ENCODE measurements around the gene RPL28.

Gene RPL28

GRCh38 chr19:55441319-55441691 lies 55.6 kb downstream of the RPL28 start:
- Histone ChIP-seq H3K4me2 (ENCODE audit: low read length) (no peak overlapping the region), H3K18ac (ENCODE audit: low read length) (no peak overlapping the region), H3K27ac (ENCODE audit: low read depth, low read length) (no peak overlapping the region), H4K8ac (ENCODE audit: low read depth, low read length) (no peak overlapping the region), H3K14ac (ENCODE audit: low read length) (no peak overlapping the region), H3K4me3 (ENCODE audit: low read depth, low read length) (no peak overlapping the region), H3K4ac (ENCODE audit: low read depth, low read length) (no peak overlapping the region), H3K79me1 (ENCODE audit: low read length) (no peaks in the 10 kb centered on the region), H3K9me3 (ENCODE audit: insufficient read depth, low read depth, low read length) (peaks cover 16% of the 10 kb centered on the region), H2BK120ac (ENCODE audit: insufficient read depth, low read length, poor library complexity) (no peak overlapping the region), H3K9ac (ENCODE audit: low read length) (no peak overlapping the region), H2BK12ac (ENCODE audit: low read length) (no peak overlapping the region), H3K36me3 (ENCODE audit: control insufficient read depth in 1 of 2, insufficient read depth in 2 of 2, low read length in 2 of 2) (no peaks in the 10 kb centered on the region), H3K27me3 (ENCODE audit: insufficient read depth, low read length) (peaks cover 51% of the 10 kb centered on the region), H3K79me2 (ENCODE audit: control insufficient read depth, insufficient read depth, low read length, poor library complexity) (no peaks in the 10 kb centered on the region), H3K23ac (ENCODE audit: low read length) (no peak overlapping the region), H2BK5ac (ENCODE audit: low read depth, low read length, poor library complexity) (no peak overlapping the region), H2AFZ (ENCODE audit: insufficient read depth, low read length, poor library complexity) (no peak overlapping the region), H3K4me1 (ENCODE audit: control insufficient read depth in 1 of 2, insufficient read depth in 2 of 2, low read length in 2 of 2) (no peaks in the 10 kb centered on the region), H2AK5ac (ENCODE audit: low read length) (no peak overlapping the region), H4K91ac (ENCODE audit: low read depth, low read length) (no peak overlapping the region), H4K12ac (ENCODE audit: low read depth, low read length) (no peak overlapping the region)
- DNase-seq = no peak
- WGBS (ENCODE audit: extremely low coverage, insufficient coverage, insufficient read length) = no CpG with 5 or more reads among the region's 21 CpGs

GRCh38 chr19:55441692-55442321 lies 56.1 kb downstream of the RPL28 start:
- Histone ChIP-seq H2BK12ac (ENCODE audit: low read length) (no peak overlapping the region), H3K27me3 (ENCODE audit: insufficient read depth, low read length) (peaks cover 51% of the 10 kb centered on the region), H3K4me1 (ENCODE audit: control insufficient read depth in 1 of 2, insufficient read depth in 2 of 2, low read length in 2 of 2) (no peaks in the 10 kb centered on the region), H3K4me2 (ENCODE audit: low read length) (no peak overlapping the region), H3K4ac (ENCODE audit: low read depth, low read length) (no peak overlapping the region), H4K12ac (ENCODE audit: low read depth, low read length) (no peak overlapping the region), H3K4me3 (ENCODE audit: low read depth, low read length) (no peak overlapping the region), H2AFZ (ENCODE audit: insufficient read depth, low read length, poor library complexity) (no peak overlapping the region), H2AK5ac (ENCODE audit: low read length) (no peak overlapping the region), H3K23ac (ENCODE audit: low read length) (no peak overlapping the region), H4K91ac (ENCODE audit: low read depth, low read length) (no peak overlapping the region), H3K18ac (ENCODE audit: low read length) (no peak overlapping the region), H3K79me1 (ENCODE audit: low read length) (no peaks in the 10 kb centered on the region), H3K9me3 (ENCODE audit: insufficient read depth, low read depth, low read length) (peaks cover 16% of the 10 kb centered on the region), H3K27ac (ENCODE audit: low read depth, low read length) (no peak overlapping the region), H3K9ac (ENCODE audit: low read length) (no peak overlapping the region), H2BK120ac (ENCODE audit: insufficient read depth, low read length, poor library complexity) (no peak overlapping the region), H3K79me2 (ENCODE audit: control insufficient read depth, insufficient read depth, low read length, poor library complexity) (no peaks in the 10 kb centered on the region), H3K14ac (ENCODE audit: low read length) (no peak overlapping the region), H3K36me3 (ENCODE audit: control insufficient read depth in 1 of 2, insufficient read depth in 2 of 2, low read length in 2 of 2) (no peaks in the 10 kb centered on the region), H4K8ac (ENCODE audit: low read depth, low read length) (no peak overlapping the region), H2BK5ac (ENCODE audit: low read depth, low read length, poor library complexity) (no peak overlapping the region)
- no CpG with 5 or more reads among the region's 39 CpGs for WGBS (ENCODE audit: extremely low coverage, insufficient coverage, insufficient read length)
- no peak for DNase-seq

DNA sequence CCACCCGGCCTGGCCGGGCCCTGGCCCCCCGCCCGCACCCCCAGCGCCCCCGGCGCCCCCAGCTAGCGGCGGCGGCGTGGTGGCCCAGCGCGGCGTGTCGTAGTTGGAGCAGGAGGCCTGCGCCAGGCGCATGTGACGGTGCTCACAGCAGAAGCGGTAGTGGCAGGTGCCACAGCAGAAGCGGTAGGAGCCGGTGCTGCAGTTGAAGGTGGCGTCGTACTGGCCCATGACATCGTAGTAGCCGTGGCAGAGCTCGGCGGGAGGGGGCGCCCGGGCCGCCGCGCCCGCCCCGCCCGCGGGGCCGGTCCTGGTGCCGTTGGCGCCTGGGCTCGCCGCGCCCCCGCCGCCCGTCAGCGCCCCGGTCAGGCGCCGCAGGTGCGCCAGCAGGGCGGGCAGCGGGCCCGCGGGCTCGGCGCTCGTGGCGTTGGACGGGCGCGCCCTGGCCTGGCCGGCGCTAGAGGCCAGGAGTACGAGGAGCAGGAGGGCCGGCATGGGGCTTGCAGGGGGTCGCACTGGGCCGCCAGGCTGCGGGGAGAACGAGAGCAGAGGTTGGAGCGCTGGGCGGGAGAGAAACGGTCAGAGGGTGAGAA lies 56.7 kb downstream of the RPL28 start:
- Histone ChIP-seq H3K23ac (ENCODE audit: low read length) (no peak overlapping the region), H3K4ac (ENCODE audit: low read depth, low read length) (no peak overlapping the region), H3K18ac (ENCODE audit: low read length) (no peak overlapping the region), H3K14ac (ENCODE audit: low read length) (no peak overlapping the region), H3K4me2 (ENCODE audit: low read length) (no peak overlapping the region), H3K9ac (ENCODE audit: low read length) (no peak overlapping the region), H4K12ac (ENCODE audit: low read depth, low read length) (no peak overlapping the region), H3K4me1 (ENCODE audit: control insufficient read depth in 1 of 2, insufficient read depth in 2 of 2, low read length in 2 of 2) (no peaks in the 10 kb centered on the region), H3K9me3 (ENCODE audit: insufficient read depth, low read depth, low read length) (peaks cover 16% of the 10 kb centered on the region), H2BK5ac (ENCODE audit: low read depth, low read length, poor library complexity) (no peak overlapping the region), H3K4me3 (ENCODE audit: low read depth, low read length) (no peak overlapping the region), H2AK5ac (ENCODE audit: low read length) (no peak overlapping the region), H2BK12ac (ENCODE audit: low read length) (no peak overlapping the region), H3K79me1 (ENCODE audit: low read length) (no peaks in the 10 kb centered on the region), H3K27me3 (ENCODE audit: insufficient read depth, low read length) (peaks cover 51% of the 10 kb centered on the region), H3K36me3 (ENCODE audit: control insufficient read depth in 1 of 2, insufficient read depth in 2 of 2, low read length in 2 of 2) (no peaks in the 10 kb centered on the region), H3K27ac (ENCODE audit: low read depth, low read length) (no peak overlapping the region), H2BK120ac (ENCODE audit: insufficient read depth, low read length, poor library complexity) (no peak overlapping the region), H3K79me2 (ENCODE audit: control insufficient read depth, insufficient read depth, low read length, poor library complexity) (no peaks in the 10 kb centered on the region), H4K91ac (ENCODE audit: low read depth, low read length) (no peak overlapping the region), H4K8ac (ENCODE audit: low read depth, low read length) (no peak overlapping the region), H2AFZ (ENCODE audit: insufficient read depth, low read length, poor library complexity) (no peak overlapping the region)
- no CpG with 5 or more reads among the region's 72 CpGs for WGBS (ENCODE audit: extremely low coverage, insufficient coverage, insufficient read length)
- no peak for DNase-seq

- Histone ChIP-seq H3K36me3 (ENCODE audit: control insufficient read depth in 1 of 2, insufficient read depth in 2 of 2, low read length in 2 of 2) (no peaks in the 10 kb centered on the region), H3K27me3 (ENCODE audit: insufficient read depth, low read length) (peaks cover 51% of the 10 kb centered on the region), H3K9ac (ENCODE audit: low read length) (no peak within 1 kb of the TSS), H4K12ac (ENCODE audit: low read depth, low read length) (no peak within 1 kb of the TSS), H2BK5ac (ENCODE audit: low read depth, low read length, poor library complexity) (no peak within 1 kb of the TSS), H3K79me1 (ENCODE audit: low read length) (no peaks in the 10 kb centered on the region), H2BK12ac (ENCODE audit: low read length) (no peak within 1 kb of the TSS), H3K79me2 (ENCODE audit: control insufficient read depth, insufficient read depth, low read length, poor library complexity) (no peaks in the 10 kb centered on the region), H3K4me2 (ENCODE audit: low read length) (no peak within 1 kb of the TSS), H4K8ac (ENCODE audit: low read depth, low read length) (no peak within 1 kb of the TSS), H3K9me3 (ENCODE audit: insufficient read depth, low read depth, low read length) (peaks cover 22% of the 10 kb centered on the region), H3K18ac (ENCODE audit: low read length) (no peak within 1 kb of the TSS), H3K23ac (ENCODE audit: low read length) (no peak within 1 kb of the TSS), H4K91ac (ENCODE audit: low read depth, low read length) (no peak within 1 kb of the TSS), H2AK5ac (ENCODE audit: low read length) (no peak within 1 kb of the TSS), H3K14ac (ENCODE audit: low read length) (no peak within 1 kb of the TSS), H3K4me3 (ENCODE audit: low read depth, low read length) (peak within 1 kb of the TSS; percentile 25), H3K4ac (ENCODE audit: low read depth, low read length) (no peak within 1 kb of the TSS), H3K4me1 (ENCODE audit: control insufficient read depth in 1 of 2, insufficient read depth in 2 of 2, low read length in 2 of 2) (no peaks in the 10 kb centered on the region), H2AFZ (ENCODE audit: insufficient read depth, low read length, poor library complexity) (no peak within 1 kb of the TSS), H3K27ac (ENCODE audit: low read depth, low read length) (no peak within 1 kb of the TSS), H2BK120ac (ENCODE audit: insufficient read depth, low read length, poor library complexity) (no peak within 1 kb of the TSS)
- DNase-seq = no peak
- no CpG with 5 or more reads among the region's 43 CpGs for WGBS (ENCODE audit: extremely low coverage, insufficient coverage, insufficient read length)
These were observed 57.5 kb downstream of the RPL28 start, which contains the start of gene SHISA7 for GRCh38 chr19:55443045-55443823. Gene SHISA7, minus strand, starts transcription at chr19:55443300. Its CDS starts 437 bp downstream, at chr19:55442863.
